ENCODE measurements around the gene NEGR1.

NEGR1 gene

GRCh38 chr1:71428029-71428428 lies 854.3 kb downstream of the NEGR1 start:
- DNase-seq = no peak

GRCh38 chr1:71427066-71427465 lies 855.3 kb downstream of the NEGR1 start:
- DNase-seq = no peak

- DNase-seq = no peak
These were observed 857.8 kb downstream of the NEGR1 start for GRCh38 chr1:71424536-71424935.

GRCh38 chr1:71422221-71422620 lies 860.1 kb downstream of the NEGR1 start:
- no peak for DNase-seq

- DNase-seq = no peak
These were observed 864.9 kb downstream of the NEGR1 start for GRCh38 chr1:71417421-71417820.

GRCh38 chr1:71414179-71414578 lies 868.2 kb downstream of the NEGR1 start:
- no peak for DNase-seq

- no peak for DNase-seq
These were observed 868.7 kb downstream of the NEGR1 start for GRCh38 chr1:71413441-71414175.

- no peak for DNase-seq
These were observed 882.3 kb downstream of the NEGR1 start for GRCh38 chr1:71400050-71400449.

- no peak for DNase-seq
These were observed 882.7 kb downstream of the NEGR1 start for GRCh38 chr1:71399594-71399993.

GRCh38 chr1:71393301-71393700 lies 889.0 kb downstream of the NEGR1 start:
- no peak for DNase-seq

GRCh38 chr1:71390518-71390917 lies 891.8 kb downstream of the NEGR1 start:
- DNase-seq = no peak

- no peak for DNase-seq
These were observed 904.5 kb downstream of the NEGR1 start for GRCh38 chr1:71377886-71378285.

GRCh38 chr1:71372496-71372895 lies 909.8 kb downstream of the NEGR1 start:
- no peak for DNase-seq

GRCh38 chr1:71371581-71371980 lies 910.8 kb downstream of the NEGR1 start:
- no peak for DNase-seq

GRCh38 chr1:71364236-71364635 lies 918.1 kb downstream of the NEGR1 start:
- no peak for DNase-seq

- DNase-seq = no peak
These were observed 919.6 kb downstream of the NEGR1 start for GRCh38 chr1:71362691-71363090.

- no peak for DNase-seq
These were observed 920.3 kb downstream of the NEGR1 start for GRCh38 chr1:71362076-71362475.

- no peak for DNase-seq
These were observed 924.6 kb downstream of the NEGR1 start for GRCh38 chr1:71357708-71358107.

- DNase-seq = no peak
These were observed 930.9 kb downstream of the NEGR1 start for GRCh38 chr1:71351438-71351837.

- DNase-seq = no peak
These were observed 931.5 kb downstream of the NEGR1 start for GRCh38 chr1:71350805-71351204.

GRCh38 chr1:71350330-71350729 lies 932.0 kb downstream of the NEGR1 start:
- DNase-seq = no peak
